ENCODE measurements around the gene APOL5. TPM values are rescaled to one million over a fixed set of nuclear protein-coding genes. Genes with fewer than 3 reads are reported as not detected.

The APOL5 gene
- total RNA-seq, 1 donor from 2014 or later, result not detected

DNA sequence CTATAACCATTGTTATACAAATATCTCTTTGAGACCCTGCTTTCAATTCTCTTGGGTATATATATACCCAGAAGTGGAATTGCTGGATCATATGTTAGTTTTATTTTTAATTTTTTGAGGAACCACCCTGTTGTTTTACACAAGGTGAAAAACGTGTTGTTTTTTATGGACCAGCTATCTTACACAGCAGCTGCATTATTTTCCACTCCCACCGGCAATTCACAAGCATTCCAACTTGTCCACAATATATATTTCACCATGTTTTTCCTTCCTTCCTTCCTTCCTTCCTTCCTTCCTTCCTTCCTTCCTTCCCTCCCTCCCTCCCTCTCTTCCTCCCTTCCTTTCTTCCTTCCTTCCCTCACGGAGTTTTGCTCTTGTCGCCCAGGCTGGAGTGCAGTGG, 6.3 kb upstream of the APOL5 start:
- no peak overlapping the region for H3K4me3 Mint-ChIP-seq

DNA sequence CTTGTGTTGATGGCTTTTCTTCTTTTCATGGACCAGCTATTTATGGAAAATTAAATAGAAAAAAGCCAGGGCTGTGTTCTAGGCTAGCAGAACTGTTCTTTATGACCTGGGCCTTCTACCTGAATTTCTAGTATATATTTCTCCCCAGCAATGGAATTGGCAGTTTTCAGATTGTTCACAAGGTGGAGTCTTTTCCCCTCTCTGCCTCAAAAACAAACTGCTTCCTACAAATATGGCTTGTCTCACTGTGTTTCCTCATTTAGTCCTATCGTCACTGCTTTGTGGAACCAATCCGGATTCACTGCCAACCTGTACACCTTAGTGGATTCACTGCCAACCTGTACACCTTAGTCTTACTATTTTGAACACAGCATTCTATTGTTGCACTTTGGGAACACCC, 5.0 kb upstream of the APOL5 start:
- Mint-ChIP-seq H3K36me3 (ENCODE audit: low read depth) (no peaks in the 10 kb centered on the region), H3K27me3 (ENCODE audit: low read depth) (peaks cover 7% of the 10 kb centered on the region), H3K27ac (ENCODE audit: unreplicated experiment) (no peak overlapping the region), H3K9me3 (no peaks in the 10 kb centered on the region), H3K4me1 (no peaks in the 10 kb centered on the region), H3K4me3 (no peak overlapping the region)
- DNase-seq (ENCODE audit: low read depth, low spot score), result no peak
- TF ChIP-seq, protein P1, sequence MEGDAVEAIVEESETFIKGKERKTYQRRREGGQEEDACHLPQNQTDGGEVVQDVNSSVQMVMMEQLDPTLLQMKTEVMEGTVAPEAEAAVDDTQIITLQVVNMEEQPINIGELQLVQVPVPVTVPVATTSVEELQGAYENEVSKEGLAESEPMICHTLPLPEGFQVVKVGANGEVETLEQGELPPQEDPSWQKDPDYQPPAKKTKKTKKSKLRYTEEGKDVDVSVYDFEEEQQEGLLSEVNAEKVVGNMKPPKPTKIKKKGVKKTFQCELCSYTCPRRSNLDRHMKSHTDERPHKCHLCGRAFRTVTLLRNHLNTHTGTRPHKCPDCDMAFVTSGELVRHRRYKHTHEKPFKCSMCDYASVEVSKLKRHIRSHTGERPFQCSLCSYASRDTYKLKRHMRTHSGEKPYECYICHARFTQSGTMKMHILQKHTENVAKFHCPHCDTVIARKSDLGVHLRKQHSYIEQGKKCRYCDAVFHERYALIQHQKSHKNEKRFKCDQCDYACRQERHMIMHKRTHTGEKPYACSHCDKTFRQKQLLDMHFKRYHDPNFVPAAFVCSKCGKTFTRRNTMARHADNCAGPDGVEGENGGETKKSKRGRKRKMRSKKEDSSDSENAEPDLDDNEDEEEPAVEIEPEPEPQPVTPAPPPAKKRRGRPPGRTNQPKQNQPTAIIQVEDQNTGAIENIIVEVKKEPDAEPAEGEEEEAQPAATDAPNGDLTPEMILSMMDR (conservative IDR thresholded peaks at IDR 0.05), result no peak

More for the DNA sequence above, 6.3 kb upstream of the APOL5 start:
- peaks cover 7% of the 10 kb centered on the region for H3K27me3 Mint-ChIP-seq (ENCODE audit: low read depth)
- no peak for DNase-seq (ENCODE audit: low read depth, low spot score)
- H3K9me3 Mint-ChIP-seq, result no peaks in the 10 kb centered on the region
- no peaks in the 10 kb centered on the region for H3K36me3 Mint-ChIP-seq (ENCODE audit: low read depth)
- H3K4me1 Mint-ChIP-seq, result no peaks in the 10 kb centered on the region
- TF ChIP-seq, protein P1 (conservative IDR thresholded peaks at IDR 0.05), result no peak
- H3K27ac Mint-ChIP-seq (ENCODE audit: unreplicated experiment), result no peak overlapping the region

DNA sequence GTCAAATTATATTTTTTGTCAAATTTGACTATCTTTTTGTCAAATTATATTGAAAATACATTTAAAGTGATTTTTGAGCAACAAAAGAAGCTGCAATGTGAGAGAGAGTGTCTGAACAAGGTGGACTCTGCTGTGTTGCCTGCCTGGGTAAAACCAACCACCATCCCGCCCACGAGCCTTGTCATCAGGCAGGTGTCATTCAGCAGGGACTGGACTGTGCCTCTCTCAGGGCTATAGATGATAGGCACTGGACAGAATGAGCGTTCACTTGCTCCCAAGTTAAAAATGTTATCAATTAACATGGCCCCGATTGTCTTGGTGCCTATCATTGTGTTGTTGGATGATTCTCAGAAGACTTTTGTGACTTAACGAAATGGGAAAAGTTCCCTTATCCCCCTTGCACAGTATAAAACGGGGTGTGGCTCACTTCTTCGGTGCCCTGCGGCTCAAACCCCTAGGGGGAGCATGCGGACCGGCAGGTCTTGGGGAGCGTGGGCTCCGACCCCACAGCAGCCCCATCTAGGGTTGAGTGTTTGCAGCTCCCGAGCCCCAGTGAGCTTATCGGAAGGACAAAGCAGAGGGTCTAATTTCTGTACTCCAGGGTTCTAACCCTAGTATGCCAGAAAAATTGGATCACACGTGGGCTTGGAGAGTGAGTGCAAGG, 1.7 kb downstream of the APOL5 start:
- Mint-ChIP-seq H3K27ac (ENCODE audit: unreplicated experiment) (no peak overlapping the region), H3K36me3 (ENCODE audit: low read depth) (no peaks in the 10 kb centered on the region), H3K27me3 (ENCODE audit: low read depth) (peaks cover 4% of the 10 kb centered on the region), H3K9me3 (peaks cover 2% of the 10 kb centered on the region), H3K4me1 (no peaks in the 10 kb centered on the region), H3K4me3 (no peak overlapping the region)
- TF ChIP-seq, protein P1 (conservative IDR thresholded peaks at IDR 0.05), result no peak
- no peak for DNase-seq (ENCODE audit: low read depth, low spot score)

DNA sequence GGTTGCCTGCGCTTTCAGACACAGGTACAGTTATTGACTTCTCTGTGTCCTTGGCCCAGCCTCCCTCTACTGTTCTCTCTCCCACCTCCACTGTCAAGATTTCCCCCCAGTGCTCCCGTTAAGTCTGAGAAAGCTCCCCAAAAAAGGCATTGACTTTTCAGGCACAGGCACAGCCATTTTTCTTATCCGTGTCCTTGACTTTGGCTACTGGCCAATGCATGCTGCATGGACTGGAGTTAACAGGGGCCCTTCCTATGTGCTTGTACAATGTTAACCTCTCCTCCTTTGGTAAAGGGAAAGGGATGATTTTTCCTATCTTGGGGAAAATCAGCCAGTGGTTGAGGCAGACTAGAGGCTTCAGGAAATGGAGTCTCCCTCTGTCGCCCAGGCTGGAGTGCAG, 4.3 kb downstream of the APOL5 start:
- no peak for DNase-seq (ENCODE audit: low read depth, low spot score)
- no peaks in the 10 kb centered on the region for H3K36me3 Mint-ChIP-seq (ENCODE audit: low read depth)
- peaks cover 2% of the 10 kb centered on the region for H3K9me3 Mint-ChIP-seq
- H3K27me3 Mint-ChIP-seq (ENCODE audit: low read depth), result no peaks in the 10 kb centered on the region
- no peaks in the 10 kb centered on the region for H3K4me1 Mint-ChIP-seq
- no peak overlapping the region for H3K4me3 Mint-ChIP-seq
- H3K27ac Mint-ChIP-seq (ENCODE audit: unreplicated experiment), result no peak overlapping the region
- TF ChIP-seq, protein P1 (conservative IDR thresholded peaks at IDR 0.05), result no peak

DNA sequence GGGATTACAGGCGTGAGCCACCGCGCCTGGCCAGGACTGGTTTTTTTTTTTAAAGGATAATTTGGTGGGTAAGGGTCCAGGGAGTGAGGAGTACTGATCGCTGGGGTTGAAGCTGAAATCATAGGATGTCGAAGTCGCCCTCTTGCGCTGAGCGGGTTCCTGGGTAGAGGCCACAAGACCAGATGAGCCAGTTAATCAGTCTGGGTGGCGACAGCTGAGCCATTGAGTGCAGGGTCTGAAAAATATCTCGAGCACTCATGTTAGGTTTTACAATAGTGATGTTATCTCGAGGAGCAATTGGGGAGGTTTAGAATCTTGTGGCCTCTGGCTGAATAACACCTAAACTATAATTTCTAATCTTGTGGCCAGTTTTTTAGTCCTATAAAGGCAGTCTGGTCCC, 7.8 kb downstream of the APOL5 start:
- H3K27me3 Mint-ChIP-seq (ENCODE audit: low read depth), result no peaks in the 10 kb centered on the region
- no peak overlapping the region for H3K4me3 Mint-ChIP-seq
- H3K4me1 Mint-ChIP-seq, result no peaks in the 10 kb centered on the region
- TF ChIP-seq, protein P1 (conservative IDR thresholded peaks at IDR 0.05), result no peak
- H3K27ac Mint-ChIP-seq (ENCODE audit: unreplicated experiment), result no peak overlapping the region
- H3K36me3 Mint-ChIP-seq (ENCODE audit: low read depth), result no peaks in the 10 kb centered on the region
- no peaks in the 10 kb centered on the region for H3K9me3 Mint-ChIP-seq
- DNase-seq (ENCODE audit: low read depth, low spot score), result no peak
